RPMI8226 (cell line): ENCODE measurements around the gene HOXC9.

Experiments used
- DNase-seq: peaks from one replicate; pipeline ENCODE4 v3.0.0-alpha.2; 2015

HOXC9 gene

GRCh38 chr12:54042970-54043853 is 43.3 kb downstream of the HOXC9 start:
- no peak for DNase-seq

GRCh38 chr12:54044425-54045103 is 44.6 kb downstream of the HOXC9 start:
- no peak for DNase-seq

- DNase-seq = no peak
Observed at GRCh38 chr12:54045401-54045800, 45.4 kb downstream of the HOXC9 start.

GRCh38 chr12:54045868-54046521 is 46.0 kb downstream of the HOXC9 start:
- DNase-seq = no peak

GRCh38 chr12:54046809-54047159 is 46.8 kb downstream of the HOXC9 start:
- no peak for DNase-seq

GRCh38 chr12:54047160-54047963 is 47.4 kb downstream of the HOXC9 start:
- no peak for DNase-seq

- no peak for DNase-seq
Observed at GRCh38 chr12:54047964-54048303, 48.0 kb downstream of the HOXC9 start.

- no peak for DNase-seq
Observed at GRCh38 chr12:54048406-54049093, 48.6 kb downstream of the HOXC9 start.

GRCh38 chr12:54049108-54049507 is 49.1 kb downstream of the HOXC9 start:
- no peak for DNase-seq

GRCh38 chr12:54050482-54050810 is 50.5 kb downstream of the HOXC9 start:
- DNase-seq = no peak

GRCh38 chr12:54051026-54051842 is 51.3 kb downstream of the HOXC9 start:
- no peak for DNase-seq

- DNase-seq = no peak
Observed at GRCh38 chr12:54051874-54052437, 52.0 kb downstream of the HOXC9 start.

- DNase-seq = no peak
Observed at GRCh38 chr12:54052438-54053002, 52.6 kb downstream of the HOXC9 start.
